OCI-LY3 (cell line): ENCODE measurements around the gene STX2.

Source experiments
- H2AFZ ChIP-seq: fragments of 200-600, 300-600 bp; shearing (Covaris generic); 2 replicates; pipeline ENCODE4 v1.6.0; 2014; ENCODE audit warnings: antibody characterized with exemption, low read depth, low read length
- H3K27ac ChIP-seq: fragments of 200-600, 300-600 bp; sonication (generic); 2 replicates; pipeline ENCODE4 v1.5.1; 2014; ENCODE audit warnings: mild to moderate bottlenecking, low read length, moderate library complexity, mixed read lengths
- H3K27me3 ChIP-seq: fragments of 200-600, 300-600 bp; sonication (generic); 2 replicates; pipeline ENCODE4 v1.6.1; 2014; ENCODE audit warnings: low read depth, low read length, mixed read lengths
- H3K36me3 ChIP-seq: fragments of 200-600, 300-600 bp; sonication (generic); replicated peaks from 2 replicates; pipeline ENCODE3; 2014; ENCODE audit warnings: low read depth, low read length, mixed read lengths
- H3K4me1 ChIP-seq: fragments of 300-600, 200-600 bp; sonication (generic); 2 replicates; pipeline ENCODE4 v1.6.1; 2014; ENCODE audit warnings: low read length, mixed read lengths
- H3K4me2 ChIP-seq: fragments of 200-600, 300-600 bp; sonication (generic); 2 replicates; pipeline ENCODE4 v1.6.1; 2014; ENCODE audit warnings: low read length, mixed read lengths
- H3K4me3 ChIP-seq: fragments of 300-600, 200-600 bp; sonication (generic); 2 replicates; pipeline ENCODE4 v1.5.1; 2014; ENCODE audit warnings: antibody characterized with exemption, mild to moderate bottlenecking, low read length, moderate library complexity
- H3K79me2 ChIP-seq: fragments of 300-600, 200-600 bp; shearing (Covaris generic); 2 replicates; pipeline ENCODE4 v1.6.1; 2014; ENCODE audit warnings: mild to moderate bottlenecking, low read length, mixed read lengths
- H3K9ac ChIP-seq: fragments of 300-600, 200-600 bp; shearing (Covaris generic); 2 replicates; pipeline ENCODE4 v1.6.0; 2014; ENCODE audit warnings: mild to moderate bottlenecking, low read length, moderate library complexity
- H3K9me3 ChIP-seq: fragments of 200-600, 300-600 bp; shearing (Covaris generic); 2 replicates; pipeline ENCODE4 v1.6.1; 2014; ENCODE audit warnings: low read length, mixed read lengths; ENCODE audit not compliant: insufficient read depth
- H4K20me1 ChIP-seq: fragments of 200-600, 300-600 bp; sonication (generic); 2 replicates; pipeline ENCODE4 v1.6.1; 2016; ENCODE audit warnings: low read length, mixed read lengths; ENCODE audit not compliant: insufficient read depth
- CTCF ChIP-seq: fragments of 200-600, 300-600 bp; sonication (generic); IDR thresholded peaks from 2 replicates; pipeline ENCODE4 v1.5.1; 2014; ENCODE audit warnings: antibody characterized with exemption, low read length, low read depth
- EZH2phosphoT487 ChIP-seq: fragments of 200-600 bp; shearing (Covaris generic); IDR thresholded peaks from 2 replicates; pipeline ENCODE4 v1.6.1; 2018; ENCODE audit warnings: antibody characterized with exemption, mixed run types, low read depth

Gene STX2

GRCh38 chr12:130880411-130880885, 41.4 kb upstream of the STX2 start:
- no peaks in the 10 kb centered on the region for H3K9me3 ChIP-seq
- peaks cover 56% of the 10 kb centered on the region for H3K4me1 ChIP-seq
- peaks cover 14% of the 10 kb centered on the region for H3K36me3 ChIP-seq
- H3K9ac ChIP-seq: peak overlapping the region; percentile 26; the same call in 1 of the 2 replicates
- H3K27ac ChIP-seq: 0 out of 2 replicates have a peak overlapping the region, but pooled peaks have one; percentile 15
- no peak for TF ChIP-seq EZH2phosphoT487
- H2AFZ ChIP-seq: no peak overlapping the region
- H3K4me2 ChIP-seq: peak overlapping the region; percentile 76
- H3K79me2 ChIP-seq: peaks cover 13% of the 10 kb centered on the region
- peaks cover 35% of the 10 kb centered on the region for H4K20me1 ChIP-seq
- no peaks in the 10 kb centered on the region for H3K27me3 ChIP-seq
- peak overlapping the region; percentile 37 for H3K4me3 ChIP-seq

- TF ChIP-seq CTCF (no peak), EZH2phosphoT487 (no peak)
- H3K4me1 ChIP-seq: peaks cover 60% of the 10 kb centered on the region
- H3K9me3 ChIP-seq: no peaks in the 10 kb centered on the region
- peak overlapping the region; percentile 76 for H3K4me2 ChIP-seq
- peaks cover 19% of the 10 kb centered on the region for H3K36me3 ChIP-seq
- peak overlapping the region; percentile 26; the same call in 1 of the 2 replicates for H3K9ac ChIP-seq
- peak overlapping the region; percentile 37 for H3K4me3 ChIP-seq
- no peaks in the 10 kb centered on the region for H3K27me3 ChIP-seq
- no peak overlapping the region for H2AFZ ChIP-seq
- peak overlapping the region; percentile 63 for H3K27ac ChIP-seq
- peaks cover 41% of the 10 kb centered on the region for H4K20me1 ChIP-seq
- H3K79me2 ChIP-seq: peaks cover 18% of the 10 kb centered on the region
These were observed 40.8 kb upstream of the STX2 start for GRCh38 chr12:130879781-130880389.

- Histone ChIP-seq H3K9me3 (no peaks in the 10 kb centered on the region), H3K4me1 (peaks cover 66% of the 10 kb centered on the region), H3K79me2 (peaks cover 24% of the 10 kb centered on the region), H3K27ac (peak overlapping the region; percentile 63), H3K27me3 (no peaks in the 10 kb centered on the region), H2AFZ (no peak overlapping the region), H4K20me1 (peaks cover 47% of the 10 kb centered on the region), H3K9ac (no peak overlapping the region), H3K4me3 (peak overlapping the region; percentile 37), H3K36me3 (peaks cover 25% of the 10 kb centered on the region), H3K4me2 (peak overlapping the region; percentile 76)
- TF ChIP-seq CTCF: no peak
These were observed 40.2 kb upstream of the STX2 start for GRCh38 chr12:130879212-130879686.

GRCh38 chr12:130878193-130879185, 39.4 kb upstream of the STX2 start:
- peaks cover 74% of the 10 kb centered on the region for H3K4me1 ChIP-seq
- H3K4me2 ChIP-seq: peak overlapping the region; percentile 76
- H3K27me3 ChIP-seq: no peaks in the 10 kb centered on the region
- H4K20me1 ChIP-seq: peaks cover 53% of the 10 kb centered on the region
- peaks cover 31% of the 10 kb centered on the region for H3K36me3 ChIP-seq
- peak overlapping the region; percentile 65 for H3K27ac ChIP-seq
- no peak overlapping the region for H3K9ac ChIP-seq
- TF ChIP-seq CTCF (no peak), EZH2phosphoT487 (no peak)
- peak overlapping the region; percentile 28; the same call in 1 of the 2 replicates for H3K4me3 ChIP-seq
- H3K79me2 ChIP-seq: peaks cover 32% of the 10 kb centered on the region
- H2AFZ ChIP-seq: no peak overlapping the region
- no peaks in the 10 kb centered on the region for H3K9me3 ChIP-seq
